ENCODE measurements around the gene SF3B5.
"Not testable (repeated sequence)": the region's sequence is repeated elsewhere in the genome, so short reads cannot be mapped to it uniquely, and the experiment has no call there.

SF3B5 gene

DNA sequence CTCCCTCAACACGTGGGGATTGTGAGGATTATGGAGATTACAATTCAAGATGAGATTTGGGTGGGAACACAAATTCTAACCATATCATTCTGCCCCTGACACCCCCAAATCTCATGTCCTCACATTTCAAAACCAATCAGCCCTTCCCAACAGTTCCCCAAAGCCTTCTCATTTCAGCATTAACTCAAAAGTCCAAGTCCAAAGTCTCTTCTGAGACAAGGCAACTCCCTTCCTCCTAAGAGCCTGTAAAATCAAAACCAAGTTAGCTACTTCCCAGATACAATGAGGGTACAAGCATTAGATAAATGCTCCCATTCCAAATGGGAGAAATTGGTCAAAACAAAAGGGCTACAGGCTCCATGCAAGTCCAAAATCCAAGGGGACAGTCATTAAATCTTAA lies 47.7 kb downstream of the SF3B5 start:
- H3K27me3 ChIP-seq (ENCODE audit: insufficient read depth, low read depth, severe bottlenecking): no peaks in the 10 kb centered on the region
- no peaks in the 10 kb centered on the region for H3K36me3 ChIP-seq
- TF ChIP-seq, protein P1, sequence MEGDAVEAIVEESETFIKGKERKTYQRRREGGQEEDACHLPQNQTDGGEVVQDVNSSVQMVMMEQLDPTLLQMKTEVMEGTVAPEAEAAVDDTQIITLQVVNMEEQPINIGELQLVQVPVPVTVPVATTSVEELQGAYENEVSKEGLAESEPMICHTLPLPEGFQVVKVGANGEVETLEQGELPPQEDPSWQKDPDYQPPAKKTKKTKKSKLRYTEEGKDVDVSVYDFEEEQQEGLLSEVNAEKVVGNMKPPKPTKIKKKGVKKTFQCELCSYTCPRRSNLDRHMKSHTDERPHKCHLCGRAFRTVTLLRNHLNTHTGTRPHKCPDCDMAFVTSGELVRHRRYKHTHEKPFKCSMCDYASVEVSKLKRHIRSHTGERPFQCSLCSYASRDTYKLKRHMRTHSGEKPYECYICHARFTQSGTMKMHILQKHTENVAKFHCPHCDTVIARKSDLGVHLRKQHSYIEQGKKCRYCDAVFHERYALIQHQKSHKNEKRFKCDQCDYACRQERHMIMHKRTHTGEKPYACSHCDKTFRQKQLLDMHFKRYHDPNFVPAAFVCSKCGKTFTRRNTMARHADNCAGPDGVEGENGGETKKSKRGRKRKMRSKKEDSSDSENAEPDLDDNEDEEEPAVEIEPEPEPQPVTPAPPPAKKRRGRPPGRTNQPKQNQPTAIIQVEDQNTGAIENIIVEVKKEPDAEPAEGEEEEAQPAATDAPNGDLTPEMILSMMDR (IDR thresholded peaks at IDR 0.05; ENCODE audit: low read depth, low read length): no peak
- no peak for DNase-seq
- H3K9me3 ChIP-seq (ENCODE audit: severe bottlenecking): peaks cover 14% of the 10 kb centered on the region
- H3K4me3 ChIP-seq (ENCODE audit: low read depth, low read length): no peak overlapping the region
- no peak overlapping the region for H3K27ac ChIP-seq

DNA sequence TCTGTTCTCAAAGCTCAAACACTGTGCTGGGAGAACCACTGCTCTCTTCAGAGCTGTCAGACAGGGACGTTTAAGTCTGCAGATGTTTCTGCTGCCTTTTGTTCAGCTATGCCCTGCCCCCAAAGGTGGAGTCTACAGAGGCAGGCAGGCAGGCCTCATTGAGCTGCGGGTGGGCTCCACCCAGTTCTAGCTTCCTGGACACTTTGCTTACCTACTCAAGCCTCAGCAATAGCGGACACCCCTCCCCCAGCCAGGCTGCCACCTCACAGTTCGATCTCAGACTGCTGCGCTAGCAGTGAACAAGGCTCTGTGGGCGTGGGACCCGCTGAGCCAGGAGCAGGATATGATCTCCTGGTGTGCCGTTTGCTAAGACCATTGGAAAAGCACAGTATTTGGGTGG lies 48.7 kb downstream of the SF3B5 start:
- not testable (repeated sequence) for H3K27ac ChIP-seq

DNA sequence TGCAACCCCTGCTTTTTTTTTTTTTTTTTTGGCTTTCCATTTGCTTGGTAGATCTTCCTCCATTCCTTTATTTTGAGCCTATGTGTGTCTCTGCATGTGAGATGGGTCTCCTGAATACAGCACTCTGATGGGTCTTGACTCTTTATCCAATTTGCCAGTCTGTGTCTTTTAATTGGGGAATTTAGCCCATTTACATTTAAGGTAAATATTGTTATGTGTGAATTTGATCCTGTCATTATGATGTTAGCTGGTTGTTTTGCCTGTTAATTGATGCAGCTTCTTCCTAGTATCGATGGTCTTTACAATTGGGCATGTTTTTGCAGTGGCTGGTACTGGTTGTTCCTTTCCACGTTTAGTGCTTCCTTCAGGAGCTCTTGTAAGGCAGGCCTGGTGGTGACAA lies 50.4 kb downstream of the SF3B5 start:
- H3K27me3 ChIP-seq (ENCODE audit: insufficient read depth, low read depth, severe bottlenecking); DNase-seq; H3K36me3 ChIP-seq; H3K27ac ChIP-seq; H3K4me3 ChIP-seq (ENCODE audit: low read depth, low read length): not testable (repeated sequence)
- peaks cover 14% of the 10 kb centered on the region for H3K9me3 ChIP-seq (ENCODE audit: severe bottlenecking)

More for the DNA sequence above, 48.7 kb downstream of the SF3B5 start:
- peaks cover 14% of the 10 kb centered on the region for H3K9me3 ChIP-seq (ENCODE audit: severe bottlenecking)
- DNase-seq; H3K36me3 ChIP-seq; H3K4me3 ChIP-seq (ENCODE audit: low read depth, low read length); H3K27me3 ChIP-seq (ENCODE audit: insufficient read depth, low read depth, severe bottlenecking): not testable (repeated sequence)
